ENCODE measurements around the gene ZBTB40.
A peak's percentile ranks its signal among the peaks of the same experiment; 100 is the strongest.

The ZBTB40 gene

DNA sequence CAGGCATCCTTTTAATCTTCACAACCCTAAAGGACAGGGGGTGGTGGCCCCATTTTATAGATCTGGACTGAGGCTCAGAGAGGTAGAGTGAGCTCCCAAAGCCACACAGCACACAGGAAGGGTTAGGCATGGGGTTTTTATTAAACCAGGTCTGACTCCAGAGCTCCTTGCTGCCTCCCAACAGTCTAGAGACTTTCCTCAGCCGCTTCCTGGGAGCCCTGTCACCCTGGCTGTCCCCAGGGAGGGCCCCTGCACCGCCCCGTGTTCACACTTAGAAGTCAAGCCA lies 103.7 kb downstream of the ZBTB40 start:
- DNase-seq (ENCODE audit: low spot score) = no peak

- DNase-seq (ENCODE audit: low spot score) = peak; percentile 55
Measured at GRCh38 chr1:22556391-22557104, 104.9 kb downstream of the ZBTB40 start.

GRCh38 chr1:22557341-22557950 lies 105.8 kb downstream of the ZBTB40 start:
- DNase-seq (ENCODE audit: low spot score) = no peak

- DNase-seq (ENCODE audit: low spot score) = no peak
Measured at GRCh38 chr1:22562584-22563583, 111.2 kb downstream of the ZBTB40 start, which contains the start of gene EPHA8. Gene EPHA8 (plus strand): TSS chr1:22563489. CDS start chr1:22563636, 147 bp downstream.

DNA sequence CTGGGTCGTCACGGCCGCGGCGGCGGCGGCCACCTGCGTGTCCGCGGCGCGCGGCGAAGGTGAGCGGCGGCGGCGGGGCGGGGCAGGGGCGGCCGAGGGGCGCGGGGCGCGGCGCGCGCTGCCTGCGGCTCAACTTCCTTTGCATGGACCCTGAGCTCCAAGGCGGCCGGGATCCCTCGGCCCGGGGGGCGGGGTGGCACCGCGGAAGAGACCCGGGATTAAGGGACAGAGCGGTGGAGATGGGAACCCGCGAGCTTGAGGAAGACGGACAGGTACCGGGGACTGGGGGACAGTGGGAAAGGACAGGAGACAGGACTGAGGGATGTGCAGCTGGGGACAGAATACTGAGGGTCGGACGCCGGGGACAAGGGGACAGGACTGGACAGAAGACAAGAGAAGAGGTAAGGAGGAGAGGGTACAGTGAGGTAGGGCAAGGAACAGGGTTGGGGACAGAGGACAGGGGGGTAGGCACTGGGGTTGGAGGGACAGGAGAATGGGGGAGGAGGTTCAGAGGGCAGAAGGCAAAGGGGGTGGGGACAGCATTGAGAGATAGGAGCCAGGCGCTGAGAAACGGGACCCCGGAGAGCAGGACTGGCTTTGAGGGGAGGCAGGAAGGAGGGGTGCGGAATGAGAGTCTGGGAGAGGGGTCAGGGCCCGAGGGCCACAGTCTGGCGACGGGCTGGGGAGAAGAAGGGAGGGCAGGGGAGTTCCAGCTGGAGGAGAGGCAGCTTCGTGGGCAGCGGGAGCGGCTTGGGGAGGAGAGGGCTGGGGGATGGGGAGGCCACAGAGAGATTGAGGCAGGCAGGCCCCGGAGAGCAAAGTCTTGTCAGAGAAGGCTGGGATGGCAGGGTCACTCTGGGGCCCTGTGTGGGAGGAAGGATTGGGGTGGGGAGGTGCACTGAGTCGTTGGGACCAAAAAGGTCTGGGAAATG lies 112.3 kb downstream of the ZBTB40 start:
- no peak for DNase-seq (ENCODE audit: low spot score)

DNA sequence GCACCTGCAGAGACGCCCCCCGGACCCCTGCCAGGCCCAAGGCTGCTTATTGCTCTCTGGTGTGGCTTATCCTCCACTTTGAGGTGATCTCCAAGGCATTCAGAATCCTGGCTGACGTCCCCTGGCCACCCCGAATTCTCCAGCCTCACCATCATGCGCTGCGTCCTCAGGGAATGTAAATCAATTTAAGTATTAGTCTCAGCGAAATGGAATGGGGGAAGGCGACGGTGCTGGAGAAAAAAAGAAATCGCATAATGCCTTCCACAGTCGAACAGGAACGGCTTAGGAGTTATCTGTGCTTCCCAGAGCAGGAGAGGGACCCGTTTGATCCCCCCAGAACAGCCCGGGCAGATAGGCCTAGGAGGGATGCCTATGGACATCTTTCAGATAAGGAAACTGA lies 114.5 kb downstream of the ZBTB40 start:
- DNase-seq (ENCODE audit: low spot score) = no peak

GRCh38 chr1:22567197-22567596 lies 115.5 kb downstream of the ZBTB40 start:
- no peak for DNase-seq (ENCODE audit: low spot score)

- no peak for DNase-seq (ENCODE audit: low spot score)
Measured at GRCh38 chr1:22567994-22568393, 116.3 kb downstream of the ZBTB40 start.

- DNase-seq (ENCODE audit: low spot score) = no peak
Measured at GRCh38 chr1:22569269-22569668, 117.6 kb downstream of the ZBTB40 start.

DNA sequence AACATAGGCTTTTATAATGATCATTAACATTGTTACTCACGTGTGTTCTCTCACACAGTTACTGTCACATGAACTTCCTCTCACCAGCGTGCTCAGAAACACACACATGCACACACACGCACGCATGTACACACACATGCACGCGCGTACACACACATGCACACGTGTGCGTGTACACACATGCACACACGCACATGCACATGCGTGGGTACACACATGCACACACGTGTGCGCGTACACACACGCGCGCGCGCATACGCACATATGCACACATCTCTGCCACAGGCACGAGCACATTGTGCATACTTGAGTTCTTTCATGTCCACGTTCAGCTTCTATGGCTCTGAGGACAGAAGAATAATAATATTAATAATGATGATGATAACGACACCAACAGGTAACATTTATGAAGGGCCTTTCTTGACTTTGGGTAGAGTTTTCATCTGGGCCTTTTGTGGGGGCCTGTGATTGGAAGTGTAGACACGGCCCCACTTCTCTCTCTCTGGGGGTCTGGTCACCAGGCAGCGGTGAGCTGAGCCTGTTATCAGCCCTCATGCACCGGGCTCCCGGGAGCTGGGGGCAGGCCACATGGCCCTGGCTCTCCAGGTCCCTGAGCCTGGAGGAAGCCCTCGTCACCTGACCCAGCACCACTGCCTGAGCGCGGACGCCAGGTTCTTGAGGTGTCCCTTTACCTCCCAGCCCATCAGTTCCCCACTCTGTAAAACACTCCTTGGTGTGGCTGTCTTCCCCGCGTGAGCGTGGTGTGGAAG lies 118.7 kb downstream of the ZBTB40 start:
- DNase-seq (ENCODE audit: low spot score) = no peak

- DNase-seq (ENCODE audit: low spot score) = peak; percentile 34
Measured at GRCh38 chr1:22572818-22573217, 121.2 kb downstream of the ZBTB40 start.

DNA sequence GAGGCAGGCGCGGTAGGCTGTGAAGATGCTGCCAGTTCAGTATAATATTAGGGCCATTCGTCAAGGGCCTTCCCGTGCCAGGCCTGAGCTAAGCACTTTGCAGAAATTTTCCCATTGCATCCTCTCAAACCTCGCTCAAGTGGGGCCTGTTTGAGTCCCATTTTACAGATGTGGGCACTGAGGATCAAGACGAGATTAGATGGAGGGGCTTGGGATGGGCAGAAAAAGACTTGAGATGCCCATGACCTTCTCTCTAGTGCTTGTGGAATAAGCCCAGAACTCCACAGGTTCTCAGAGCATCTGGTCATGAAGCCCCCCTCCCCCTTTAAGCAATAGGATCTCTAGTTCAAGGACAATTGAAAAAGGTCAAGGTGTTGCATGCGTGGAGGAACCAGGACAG lies 121.6 kb downstream of the ZBTB40 start:
- no peak for DNase-seq (ENCODE audit: low spot score)

DNA sequence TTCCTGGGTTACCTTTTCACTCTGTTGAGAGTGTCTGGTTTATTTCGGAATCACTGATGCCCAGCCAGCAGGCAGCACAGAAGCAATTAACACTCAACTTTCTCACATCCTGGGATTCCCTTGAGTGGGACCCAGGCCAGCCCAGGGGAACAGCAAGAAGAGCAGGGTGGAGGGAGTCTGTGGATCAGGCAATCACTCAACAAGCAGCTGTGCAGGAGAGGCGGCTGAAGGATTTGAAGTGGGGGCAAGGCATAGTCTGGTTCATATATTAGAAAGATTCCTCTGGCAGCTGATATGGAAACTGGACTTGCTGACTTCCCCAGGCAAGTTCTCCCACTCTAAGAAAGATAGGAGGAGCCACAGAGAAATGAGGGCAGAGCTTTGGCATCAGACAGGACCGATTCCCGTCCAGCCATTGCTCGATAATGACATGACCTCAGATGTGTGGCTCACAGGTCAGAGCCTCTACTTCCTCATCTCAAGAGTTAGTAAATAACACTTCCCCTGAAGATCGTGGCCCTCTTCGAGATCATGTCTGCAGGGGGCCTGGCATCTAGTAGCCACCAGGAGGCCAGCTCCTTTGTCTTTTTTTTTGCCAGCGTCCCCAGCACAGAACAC lies 124.0 kb downstream of the ZBTB40 start:
- DNase-seq (ENCODE audit: low spot score) = no peak

- no peak for DNase-seq (ENCODE audit: low spot score)
Measured at GRCh38 chr1:22576150-22576544, 124.5 kb downstream of the ZBTB40 start.

DNA sequence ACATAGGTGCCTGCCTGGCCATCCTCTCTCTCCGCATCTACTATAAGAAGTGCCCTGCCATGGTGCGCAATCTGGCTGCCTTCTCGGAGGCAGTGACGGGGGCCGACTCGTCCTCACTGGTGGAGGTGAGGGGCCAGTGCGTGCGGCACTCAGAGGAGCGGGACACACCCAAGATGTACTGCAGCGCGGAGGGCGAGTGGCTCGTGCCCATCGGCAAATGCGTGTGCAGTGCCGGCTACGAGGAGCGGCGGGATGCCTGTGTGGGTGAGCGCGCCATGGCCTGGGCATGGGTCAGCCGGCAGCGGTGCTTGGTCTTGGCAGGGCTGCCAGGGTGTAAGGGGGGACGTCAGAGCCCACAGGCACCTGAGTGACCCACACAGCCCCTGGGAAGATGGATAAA lies 125.0 kb downstream of the ZBTB40 start:
- no peak for DNase-seq (ENCODE audit: low spot score)

- DNase-seq (ENCODE audit: low spot score) = no peak
Measured at GRCh38 chr1:22578732-22579361, 127.2 kb downstream of the ZBTB40 start.

DNA sequence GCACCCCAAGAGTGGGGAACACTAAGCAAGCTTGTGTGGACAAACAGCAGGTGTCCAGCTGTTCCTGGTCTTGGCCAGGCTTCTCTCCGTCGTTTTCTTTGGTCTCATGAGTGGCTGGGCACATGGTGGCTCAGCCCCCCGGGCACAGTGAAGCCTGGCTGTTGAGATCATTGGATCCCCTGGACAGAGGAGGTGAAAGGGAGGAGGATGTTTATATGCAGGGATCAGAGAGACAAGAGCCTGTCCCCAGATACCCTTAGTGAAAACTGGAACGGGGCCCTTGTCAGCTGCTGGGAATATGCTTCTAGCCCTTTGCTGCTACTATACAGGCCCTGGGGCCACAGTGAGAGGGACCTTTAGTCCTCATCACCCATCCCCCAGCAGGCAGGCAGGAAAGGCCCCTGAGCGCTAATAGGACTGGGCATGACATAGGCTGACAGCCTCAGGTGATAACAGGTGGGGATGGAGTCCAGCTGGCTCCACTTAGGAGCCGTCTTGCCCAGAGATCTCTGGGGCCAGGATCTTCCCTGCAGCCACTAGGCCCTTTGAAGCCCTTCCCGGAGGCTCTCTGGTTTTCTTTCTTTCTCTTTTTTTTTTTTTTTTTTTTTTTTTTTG lies 128.0 kb downstream of the ZBTB40 start:
- DNase-seq (ENCODE audit: low spot score) = no peak
